Measurements from ENCODE around the gene RASL11B. TPM values are rescaled to one million over a fixed set of nuclear protein-coding genes. Genes with fewer than 3 reads are reported as not detected.

Gene RASL11B
- total RNA-seq, 1 donor: 0.63 TPM

GRCh38 chr4:52843351-52843750, 18.8 kb upstream of the RASL11B start:
- no peak for TF ChIP-seq CTCF (IDR thresholded peaks at IDR 0.05; ENCODE audit: insufficient read depth, low read length)
- H3K4me3 ChIP-seq (ENCODE audit: low read depth, low read length): no peak overlapping the region
- no peak for DNase-seq (ENCODE audit: low read depth)

GRCh38 chr4:52843958-52844357, 18.2 kb upstream of the RASL11B start:
- TF ChIP-seq CTCF (IDR thresholded peaks at IDR 0.05; ENCODE audit: insufficient read depth, low read length): no peak
- H3K4me3 ChIP-seq (ENCODE audit: low read depth, low read length): no peak overlapping the region
- DNase-seq (ENCODE audit: low read depth): no peak

GRCh38 chr4:52844596-52844995, 17.5 kb upstream of the RASL11B start:
- no peak for DNase-seq (ENCODE audit: low read depth)
- TF ChIP-seq CTCF (IDR thresholded peaks at IDR 0.05; ENCODE audit: insufficient read depth, low read length): no peak
- no peak overlapping the region for H3K4me3 ChIP-seq (ENCODE audit: low read depth, low read length)

- DNase-seq (ENCODE audit: low read depth): no peak
- no peak overlapping the region for H3K4me3 ChIP-seq (ENCODE audit: low read depth, low read length)
- no peak for TF ChIP-seq CTCF (IDR thresholded peaks at IDR 0.05; ENCODE audit: insufficient read depth, low read length)
These were observed 15.6 kb upstream of the RASL11B start for GRCh38 chr4:52846502-52846901.

- H3K4me3 ChIP-seq (ENCODE audit: low read depth, low read length): no peak overlapping the region
- TF ChIP-seq CTCF (IDR thresholded peaks at IDR 0.05; ENCODE audit: insufficient read depth, low read length): no peak
- DNase-seq (ENCODE audit: low read depth): no peak
These were observed 13.9 kb upstream of the RASL11B start for GRCh38 chr4:52848254-52848653.

- no peak for TF ChIP-seq CTCF (IDR thresholded peaks at IDR 0.05; ENCODE audit: insufficient read depth, low read length)
- no peak overlapping the region for H3K4me3 ChIP-seq (ENCODE audit: low read depth, low read length)
- DNase-seq (ENCODE audit: low read depth): no peak
These were observed 11.6 kb upstream of the RASL11B start for GRCh38 chr4:52850406-52851124.

GRCh38 chr4:52852041-52852440, 10.1 kb upstream of the RASL11B start:
- no peak overlapping the region for H3K4me3 ChIP-seq (ENCODE audit: low read depth, low read length)
- TF ChIP-seq CTCF (IDR thresholded peaks at IDR 0.05; ENCODE audit: insufficient read depth, low read length): no peak
- DNase-seq (ENCODE audit: low read depth): no peak

Measured in fibroblast of the aortic adventitia (primary cell).